Epithelial cell of proximal tubule (primary cell): Measurements from ENCODE around the gene MOCS3. TPM values are rescaled to one million over a fixed set of nuclear protein-coding genes. Genes with fewer than 3 reads are reported as not detected.

Experiments used
- DNase-seq: peaks from one replicate; pipeline ENCODE4 v3.0.0-alpha.2; 2011; ENCODE audit warnings: low read depth
- H3K4me3 ChIP-seq: 2 replicates; pipeline ENCODE4 v1.5.1; 2011; ENCODE audit warnings: low read depth, mild to moderate bottlenecking, low read length
- CTCF ChIP-seq: conservative IDR thresholded peaks from 2 replicates; pipeline ENCODE4 v1.5.1; 2012; ENCODE audit warnings: low read depth, mild to moderate bottlenecking, low read length
- total RNA-seq: library from RNA; depleted of rRNA; stranded (reverse); fragments of >200 nt; gene quantifications from 2 replicates; pipeline ENCODE4 v1.2.3, GENCODE V29; 2015

MOCS3 gene
- total RNA-seq, 1 donor from 2014 or later = 5.3 TPM

GRCh38 chr20:51011479-51011878 lies 52.9 kb downstream of the MOCS3 start:
- H3K4me3 ChIP-seq = no peak overlapping the region
- no peak for DNase-seq
- no peak for TF ChIP-seq CTCF

- H3K4me3 ChIP-seq = no peak overlapping the region
- no peak for DNase-seq
- no peak for TF ChIP-seq CTCF
Observed at GRCh38 chr20:51012357-51012756, 53.7 kb downstream of the MOCS3 start.

Other genes starting within 250 kb of the MOCS3 start
- gene PARD6B, start 227.2 kb upstream of the MOCS3 start, total RNA-seq = 17.1 and 44.4 TPM in 2 replicates
- 15.7 and 24.0 TPM in 2 replicates for gene BCAS4, start 163.8 kb upstream of the MOCS3 start, total RNA-seq
- 17.1 and 19.0 TPM in 2 replicates for gene ADNP, start 27.4 kb upstream of the MOCS3 start, total RNA-seq
- 72.8 and 74.3 TPM in 2 replicates for gene DPM1, start 286 bp upstream of the MOCS3 start, total RNA-seq
- 5.2 and 10.5 TPM in 2 replicates for gene KCNG1, start 64.3 kb downstream of the MOCS3 start, total RNA-seq